IPS-18c (cell line): ENCODE data around the gene TGFA.

ENCODE experiments used
- H3K4me3 ChIP-seq: 2 replicates; pipeline ENCODE4 v1.7.0; 2013; ENCODE audit warnings: low read depth, mild to moderate bottlenecking, low read length, moderate library complexity; ENCODE audit not compliant: insufficient read depth
- H3K9me3 ChIP-seq: one replicate; pipeline ENCODE4 v1.6.1; 2013; ENCODE audit warnings: mild to moderate bottlenecking, low read length, moderate library complexity; ENCODE audit not compliant: control insufficient read depth, insufficient read depth

TGFA gene

DNA sequence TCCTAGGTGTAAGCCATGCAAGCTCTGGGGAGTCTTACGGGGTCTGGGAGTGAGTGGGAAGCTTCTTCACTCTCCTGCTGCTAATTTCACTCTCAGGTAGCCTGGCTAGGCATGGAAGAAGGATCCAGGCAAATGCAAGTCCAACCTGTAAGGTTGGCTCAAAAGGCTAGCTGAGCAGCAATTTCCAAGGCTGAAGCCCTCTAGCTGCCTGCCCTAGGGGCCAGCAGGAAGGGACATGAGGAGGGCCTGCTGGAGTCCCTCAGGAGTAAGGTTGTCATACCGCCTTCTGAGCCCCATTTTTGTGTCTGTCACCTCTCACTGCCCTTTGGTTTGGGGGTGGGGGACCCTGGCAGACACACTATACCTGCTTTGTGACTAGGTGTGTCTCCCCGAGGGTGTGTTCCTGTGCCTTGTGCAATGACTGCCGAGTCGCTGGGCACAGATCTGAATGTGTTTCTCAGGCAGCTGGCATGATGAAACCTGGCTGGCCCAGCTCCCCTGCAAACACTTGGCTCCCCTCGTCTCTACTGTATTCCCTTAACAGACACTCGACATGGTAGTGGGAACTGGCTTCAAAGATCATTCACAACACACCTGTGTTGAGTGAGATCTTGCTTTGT lies 127.8 kb downstream of the TGFA start:
- no peaks in the 10 kb centered on the region for H3K9me3 ChIP-seq
- no peak overlapping the region for H3K4me3 ChIP-seq

DNA sequence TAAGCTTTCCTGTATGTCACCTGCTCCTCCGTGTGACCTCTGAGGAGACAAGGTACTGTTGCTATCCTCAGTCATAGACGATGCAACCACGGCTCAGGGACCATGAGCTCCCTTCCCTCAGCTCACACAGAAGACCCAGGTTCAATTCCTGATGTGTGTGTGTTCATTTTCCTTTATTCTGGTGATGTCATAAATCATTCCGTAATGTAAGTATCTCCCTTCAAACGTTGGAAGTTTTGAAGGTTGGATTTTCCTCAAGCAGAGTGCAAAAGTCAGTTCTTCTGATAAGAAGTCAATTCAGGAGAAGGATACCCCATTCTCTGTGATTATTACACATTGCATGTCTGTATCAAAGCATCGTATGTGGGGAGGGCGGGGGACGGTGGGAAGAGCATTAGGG lies 132.9 kb downstream of the TGFA start:
- Histone ChIP-seq H3K9me3 (no peaks in the 10 kb centered on the region), H3K4me3 (no peak overlapping the region)

DNA sequence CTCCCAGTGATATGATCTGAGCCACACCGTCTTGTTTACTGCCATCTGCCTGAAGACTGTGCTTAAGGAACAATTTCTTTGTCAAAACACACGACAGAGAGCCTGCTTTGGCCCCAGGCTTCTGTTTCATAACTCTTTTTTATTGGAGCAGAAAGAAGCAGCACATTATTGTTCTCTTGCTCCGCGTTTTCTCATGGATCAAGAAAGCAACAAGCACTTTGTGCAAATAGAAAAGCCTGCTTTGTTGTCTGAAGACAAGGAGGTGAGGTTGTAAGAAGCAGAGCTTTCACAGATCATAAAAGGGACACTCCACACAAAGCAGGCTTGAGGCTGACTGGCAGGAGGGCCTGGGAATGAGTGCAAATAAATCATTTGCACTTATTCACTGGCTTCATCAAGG lies 133.5 kb downstream of the TGFA start:
- no peaks in the 10 kb centered on the region for H3K9me3 ChIP-seq
- H3K4me3 ChIP-seq = no peak overlapping the region

DNA sequence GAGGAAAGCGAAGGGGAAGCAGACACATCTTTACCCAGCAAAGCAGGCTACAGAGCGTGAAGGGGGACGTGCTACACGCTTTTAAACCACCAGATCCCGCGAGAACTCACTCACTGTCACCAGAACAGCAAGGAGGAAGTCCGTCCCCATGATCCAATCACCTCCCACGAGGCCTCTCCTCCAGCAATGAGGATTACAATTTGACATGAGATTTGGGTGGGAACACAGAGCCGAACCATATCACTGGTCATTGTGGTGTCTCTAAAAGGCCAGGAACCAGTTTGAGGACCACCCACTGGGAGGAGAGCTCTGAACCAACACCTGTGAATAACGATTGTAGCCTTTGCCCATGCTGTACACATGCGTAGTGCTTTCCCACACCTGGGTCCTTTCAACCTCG lies 135.1 kb downstream of the TGFA start:
- no peaks in the 10 kb centered on the region for H3K9me3 ChIP-seq
- H3K4me3 ChIP-seq = no peak overlapping the region

DNA sequence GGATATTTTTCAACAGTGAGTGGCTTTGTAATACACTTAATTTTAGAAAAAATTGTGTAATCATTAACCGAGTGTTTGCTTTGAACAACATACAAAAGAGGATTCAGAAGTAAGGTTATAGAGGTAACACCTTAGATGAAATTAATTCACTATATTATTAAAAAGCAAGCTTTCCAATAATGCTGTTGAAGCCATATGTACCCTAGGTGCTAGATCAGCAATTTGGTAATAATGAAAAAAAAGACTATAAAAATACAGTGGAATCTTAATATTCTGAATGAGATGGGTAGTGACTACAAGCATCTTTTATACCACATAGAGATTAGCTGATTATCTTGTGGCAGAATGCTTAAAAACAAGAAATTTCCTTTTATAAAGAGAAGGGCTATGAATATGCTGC lies 136.6 kb downstream of the TGFA start:
- Histone ChIP-seq H3K4me3 (no peak overlapping the region), H3K9me3 (no peaks in the 10 kb centered on the region)

DNA sequence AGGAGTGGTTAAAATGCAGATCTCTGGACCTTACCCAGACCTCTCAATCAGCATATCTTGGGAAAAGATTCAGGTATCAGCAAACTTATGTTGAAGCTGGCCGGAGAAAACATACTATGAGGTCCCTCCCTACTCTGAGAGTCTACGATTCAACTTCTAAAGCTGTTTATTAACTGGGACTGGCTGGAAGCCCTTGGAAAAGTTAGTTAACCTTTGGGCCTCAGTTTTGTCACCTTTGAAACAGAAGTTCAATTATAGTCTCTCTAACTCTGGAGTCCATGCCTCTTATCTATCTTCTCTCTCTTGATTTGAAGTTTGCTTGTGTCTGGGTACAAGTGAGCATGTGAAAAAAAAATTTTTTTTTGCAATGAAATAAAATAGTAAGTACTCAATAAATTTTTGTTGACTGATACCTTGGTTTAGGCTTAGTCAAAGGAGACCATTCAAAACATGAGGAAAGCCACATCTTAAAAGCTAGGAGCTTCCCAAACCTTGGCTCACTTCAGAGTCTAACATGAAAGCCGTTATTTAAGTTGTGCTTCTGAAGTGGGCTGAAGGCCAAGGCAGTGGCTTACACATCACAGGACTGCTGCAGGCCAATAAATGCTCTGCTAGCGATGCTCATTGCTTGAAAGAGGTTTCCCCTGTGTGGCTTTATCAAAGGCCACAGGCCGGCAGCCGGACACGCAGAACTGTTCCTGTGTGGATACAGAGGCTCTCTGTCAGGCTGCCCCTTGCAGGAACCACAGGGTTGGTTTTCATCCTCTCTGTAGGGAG lies 141.1 kb downstream of the TGFA start:
- Histone ChIP-seq H3K4me3 (no peak overlapping the region), H3K9me3 (no peaks in the 10 kb centered on the region)

DNA sequence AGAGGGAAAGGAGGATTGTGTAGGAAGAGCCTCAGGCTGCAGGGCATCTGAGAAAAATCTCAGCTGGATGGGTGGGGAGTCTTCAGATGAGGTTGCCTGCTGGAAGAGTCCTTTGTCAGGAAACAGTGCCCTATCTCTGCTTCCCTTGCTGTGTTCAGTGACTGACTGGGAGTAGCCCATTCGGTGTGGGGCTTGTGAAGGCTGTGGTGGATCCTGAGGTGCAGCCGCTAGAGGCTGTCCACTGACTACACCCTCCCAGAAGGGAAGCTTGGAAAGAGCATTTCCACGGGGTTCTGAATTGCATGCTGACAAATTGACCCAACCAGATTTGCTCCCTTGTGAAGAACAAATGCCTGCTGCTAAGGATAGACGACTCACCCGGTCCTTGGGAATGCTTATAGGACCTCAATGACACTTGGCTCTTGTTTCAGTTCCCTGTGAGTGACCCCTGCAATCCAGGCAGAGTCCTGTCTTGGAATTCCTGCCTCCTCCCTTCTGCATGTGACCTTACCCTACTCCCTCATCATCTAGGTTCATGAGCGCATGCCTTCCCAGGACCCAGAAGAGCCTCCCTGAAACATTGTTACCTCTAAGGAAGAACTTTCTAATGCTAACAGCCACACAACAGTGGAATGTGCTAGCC lies 142.0 kb downstream of the TGFA start:
- no peaks in the 10 kb centered on the region for H3K9me3 ChIP-seq
- no peak overlapping the region for H3K4me3 ChIP-seq

DNA sequence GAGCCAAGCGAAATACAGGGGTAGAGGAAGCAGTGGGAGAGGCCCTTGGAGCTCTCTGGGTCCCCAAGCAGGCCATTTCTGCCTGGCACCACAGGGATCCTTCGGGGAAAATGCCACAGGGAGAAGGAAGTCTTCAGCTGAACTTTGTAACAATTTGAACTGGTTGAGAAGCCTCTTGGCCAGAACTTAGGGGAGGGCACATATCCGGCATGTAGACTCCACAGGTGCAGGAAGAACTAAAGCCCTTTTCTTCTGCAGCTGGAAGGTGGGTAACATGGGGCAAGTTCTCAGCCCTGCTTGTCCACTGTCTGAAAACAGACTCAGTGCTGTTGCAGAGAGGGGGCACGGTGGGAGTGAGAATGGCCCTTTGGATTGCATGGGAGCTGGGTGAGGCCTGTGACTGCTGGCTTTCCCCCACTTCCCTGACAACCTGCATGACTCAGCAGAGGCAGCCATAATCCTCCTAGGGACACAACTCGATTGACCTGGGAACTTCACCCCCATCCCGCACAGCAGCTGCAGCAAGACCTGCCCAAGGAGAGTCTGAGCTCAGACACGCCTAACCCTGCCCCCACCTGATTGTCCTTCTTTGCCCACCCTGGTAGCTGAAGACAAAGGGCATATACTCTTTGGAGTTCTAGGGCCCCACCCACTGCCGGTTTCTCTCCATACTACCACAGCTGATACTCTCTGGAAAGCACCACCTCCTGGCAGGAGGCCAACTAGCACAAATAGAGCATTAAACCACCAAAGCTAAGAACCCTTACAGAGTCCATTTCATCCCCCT lies 150.2 kb downstream of the TGFA start:
- H3K4me3 ChIP-seq = no peak overlapping the region
- no peaks in the 10 kb centered on the region for H3K9me3 ChIP-seq

DNA sequence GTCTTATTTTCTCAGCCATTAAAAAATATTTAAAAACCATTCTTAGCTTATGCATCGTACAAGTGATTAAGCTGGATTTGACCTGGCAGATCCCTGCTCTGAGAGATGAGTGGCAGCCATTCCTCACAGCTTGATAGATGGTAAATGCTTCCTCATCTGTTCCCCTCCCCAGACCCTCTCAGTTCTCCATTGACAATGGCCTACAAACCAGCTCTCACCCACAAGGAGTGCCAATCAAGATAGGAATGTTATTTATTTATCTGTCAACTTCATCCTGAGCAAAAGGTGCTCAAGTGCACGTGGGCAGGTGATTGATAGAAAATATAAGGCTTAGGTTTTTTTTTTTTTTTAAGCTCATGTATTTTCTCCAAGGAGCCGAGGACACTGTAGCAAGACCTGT lies 153.1 kb downstream of the TGFA start:
- Histone ChIP-seq H3K9me3 (no peaks in the 10 kb centered on the region), H3K4me3 (no peak overlapping the region)

DNA sequence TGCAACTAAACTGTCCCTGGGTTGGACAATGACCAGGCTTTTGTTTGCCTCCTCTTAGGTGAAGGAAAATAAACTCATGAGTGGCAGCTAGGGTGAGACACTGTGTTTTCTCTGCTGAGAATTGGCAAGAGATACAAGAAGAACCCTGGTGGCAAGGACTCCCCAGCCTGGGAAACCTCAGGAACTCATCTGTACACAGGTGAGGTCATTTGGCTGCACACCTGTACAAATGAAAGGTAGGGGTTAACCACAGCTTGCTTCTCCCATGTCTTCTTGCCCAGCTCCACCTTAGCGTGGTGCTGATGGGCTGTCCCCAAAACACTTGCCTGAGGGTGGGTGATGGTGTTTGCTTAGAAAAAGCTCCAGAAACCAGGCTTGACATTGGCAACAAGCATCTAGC lies 154.6 kb downstream of the TGFA start:
- Histone ChIP-seq H3K4me3 (no peak overlapping the region), H3K9me3 (no peaks in the 10 kb centered on the region)
